ENCODE results near the gene PDXK.

DNA sequence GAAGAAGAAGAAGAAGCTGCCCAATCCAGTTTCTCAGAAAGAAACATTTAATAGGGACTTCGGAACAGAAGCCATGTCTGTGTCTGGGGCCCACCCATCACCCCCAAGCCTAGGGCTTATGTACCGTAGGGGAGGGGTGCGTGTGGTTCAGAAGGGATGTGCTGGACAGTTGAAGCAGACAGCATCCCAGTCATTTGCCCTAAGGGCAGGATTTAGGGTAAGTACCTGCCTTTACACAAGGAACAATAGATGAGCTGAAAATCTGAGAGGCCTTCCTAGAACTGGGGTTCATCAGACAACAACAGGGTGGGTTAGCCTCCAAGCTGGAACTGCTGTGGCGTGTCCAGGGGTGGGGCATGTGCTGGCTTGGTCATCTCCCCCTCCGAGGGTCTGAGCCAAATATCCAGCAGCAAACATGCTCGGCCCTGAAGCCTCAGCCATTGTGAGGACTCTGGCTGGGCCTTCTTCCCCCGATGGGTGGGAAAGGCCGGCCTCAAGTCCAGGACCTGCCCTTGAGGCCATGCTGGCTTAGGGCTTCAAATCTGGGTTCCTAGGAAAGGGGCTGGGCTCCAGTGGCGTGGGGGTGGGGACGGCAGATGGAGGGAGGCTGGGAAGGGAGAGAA lies 45.1 kb downstream of the PDXK start:
- TF ChIP-seq, protein P1, sequence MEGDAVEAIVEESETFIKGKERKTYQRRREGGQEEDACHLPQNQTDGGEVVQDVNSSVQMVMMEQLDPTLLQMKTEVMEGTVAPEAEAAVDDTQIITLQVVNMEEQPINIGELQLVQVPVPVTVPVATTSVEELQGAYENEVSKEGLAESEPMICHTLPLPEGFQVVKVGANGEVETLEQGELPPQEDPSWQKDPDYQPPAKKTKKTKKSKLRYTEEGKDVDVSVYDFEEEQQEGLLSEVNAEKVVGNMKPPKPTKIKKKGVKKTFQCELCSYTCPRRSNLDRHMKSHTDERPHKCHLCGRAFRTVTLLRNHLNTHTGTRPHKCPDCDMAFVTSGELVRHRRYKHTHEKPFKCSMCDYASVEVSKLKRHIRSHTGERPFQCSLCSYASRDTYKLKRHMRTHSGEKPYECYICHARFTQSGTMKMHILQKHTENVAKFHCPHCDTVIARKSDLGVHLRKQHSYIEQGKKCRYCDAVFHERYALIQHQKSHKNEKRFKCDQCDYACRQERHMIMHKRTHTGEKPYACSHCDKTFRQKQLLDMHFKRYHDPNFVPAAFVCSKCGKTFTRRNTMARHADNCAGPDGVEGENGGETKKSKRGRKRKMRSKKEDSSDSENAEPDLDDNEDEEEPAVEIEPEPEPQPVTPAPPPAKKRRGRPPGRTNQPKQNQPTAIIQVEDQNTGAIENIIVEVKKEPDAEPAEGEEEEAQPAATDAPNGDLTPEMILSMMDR (IDR thresholded peaks at IDR 0.05; ENCODE audit: poor library complexity), result no peak
- no peak for TF ChIP-seq EZH2 (IDR thresholded peaks at IDR 0.05; ENCODE audit: borderline replicate concordance)
- no peak for TF ChIP-seq EZH2phosphoT487 (IDR thresholded peaks at IDR 0.05; ENCODE audit: low read depth, severe bottlenecking, unreplicated experiment)
